ENCODE measurements around the gene DHCR7.

The DHCR7 gene

GRCh38 chr11:71387200-71387599 lies 61.0 kb downstream of the DHCR7 start:
- H3K4me1 ChIP-seq, result peaks cover under 1 to 28% (median 25%) of the 10 kb centered on the region in 10 experiments
- no peaks in the 10 kb centered on the region for H3K36me3 ChIP-seq
- peaks cover 0 to 9% (median under 1%) of the 10 kb centered on the region in 11 experiments; a peak in 5 of 22 replicates for H3K9me3 ChIP-seq (replicated peaks in 1 of 11)
- H3K27ac ChIP-seq, result no peak overlapping the region
- no peak overlapping the region for H3K4me3 ChIP-seq
- no peaks in the 10 kb centered on the region for H3K27me3 ChIP-seq
- TF ChIP-seq Cebpa-rat (IDR thresholded peaks at IDR 0.05), result no peak
- no peak overlapping the region for H3K9ac ChIP-seq
- no peak overlapping the region for H3K4me2 ChIP-seq
- no peaks in the 10 kb centered on the region for H4K20me1 ChIP-seq

- no peaks in the 10 kb centered on the region for H3K27me3 ChIP-seq
- no peak for TF ChIP-seq Cebpa-rat (IDR thresholded peaks at IDR 0.05)
- no peak overlapping the region for H3K9ac ChIP-seq
Observed at GRCh38 chr11:71386202-71386601, 62.0 kb downstream of the DHCR7 start.

GRCh38 chr11:71385091-71385490 lies 63.1 kb downstream of the DHCR7 start:
- no peak for TF ChIP-seq Cebpa-rat (IDR thresholded peaks at IDR 0.05)
- H3K27ac ChIP-seq, result no peak overlapping the region
- H3K36me3 ChIP-seq, result no peaks in the 10 kb centered on the region
- no peak overlapping the region for H3K4me2 ChIP-seq
- H3K9me3 ChIP-seq (replicated peaks in 1 of 11), result peaks cover 0 to 11% (median 4%) of the 10 kb centered on the region in 11 experiments; a peak in 6 of 22 replicates
- no peak overlapping the region for H3K4me3 ChIP-seq
- H3K4me1 ChIP-seq, result peaks cover 9 to 18% (median 16%) of the 10 kb centered on the region in 10 experiments
- no peaks in the 10 kb centered on the region for H3K27me3 ChIP-seq
- H3K9ac ChIP-seq, result no peak overlapping the region
- no peaks in the 10 kb centered on the region for H4K20me1 ChIP-seq

More at GRCh38 chr11:71386202-71386601, 62.0 kb downstream of the DHCR7 start:
- H3K4me2 ChIP-seq, result no peak overlapping the region
- no peaks in the 10 kb centered on the region for H3K36me3 ChIP-seq
- no peak overlapping the region for H3K27ac ChIP-seq
- H3K4me1 ChIP-seq, result peaks cover 9 to 29% (median 27%) of the 10 kb centered on the region in 10 experiments
- H3K9me3 ChIP-seq (replicated peaks in 1 of 11), result peaks cover 0 to 11% (median 4%) of the 10 kb centered on the region in 11 experiments; a peak in 5 of 22 replicates
- no peaks in the 10 kb centered on the region for H4K20me1 ChIP-seq
- H3K4me3 ChIP-seq, result no peak overlapping the region

GRCh38 chr11:71384561-71384960 lies 63.6 kb downstream of the DHCR7 start:
- H3K4me1 ChIP-seq, result peaks cover 9 to 15% (median 14%) of the 10 kb centered on the region in 10 experiments; a peak in 19 of 20 replicates
- H3K9me3 ChIP-seq (replicated peaks in 1 of 11), result peaks cover 0 to 11% (median 4%) of the 10 kb centered on the region in 11 experiments; a peak in 6 of 22 replicates
- no peaks in the 10 kb centered on the region for H3K36me3 ChIP-seq
- no peak overlapping the region for H3K4me2 ChIP-seq
- no peak for TF ChIP-seq Cebpa-rat (IDR thresholded peaks at IDR 0.05)
- no peaks in the 10 kb centered on the region for H4K20me1 ChIP-seq
- no peak overlapping the region for H3K4me3 ChIP-seq
- no peaks in the 10 kb centered on the region for H3K27me3 ChIP-seq
- H3K27ac ChIP-seq, result no peak overlapping the region
- no peak overlapping the region for H3K9ac ChIP-seq

All from BLaER1 treated with 17β-estradiol and CSF1 and Interleukin-3, amounts not matched to agents 10 nM and 100 nM (cell line).